NAMALWA (cell line): ENCODE data around the gene TMC2.
"Not testable (repeated sequence)": the region's sequence is repeated elsewhere in the genome, so short reads cannot be mapped to it uniquely, and the experiment has no call there.

Experiments used
- DNase-seq: peaks from one replicate; pipeline ENCODE4 v3.0.0-alpha.2; 2015; ENCODE audit warnings: low spot score

The TMC2 gene

DNA sequence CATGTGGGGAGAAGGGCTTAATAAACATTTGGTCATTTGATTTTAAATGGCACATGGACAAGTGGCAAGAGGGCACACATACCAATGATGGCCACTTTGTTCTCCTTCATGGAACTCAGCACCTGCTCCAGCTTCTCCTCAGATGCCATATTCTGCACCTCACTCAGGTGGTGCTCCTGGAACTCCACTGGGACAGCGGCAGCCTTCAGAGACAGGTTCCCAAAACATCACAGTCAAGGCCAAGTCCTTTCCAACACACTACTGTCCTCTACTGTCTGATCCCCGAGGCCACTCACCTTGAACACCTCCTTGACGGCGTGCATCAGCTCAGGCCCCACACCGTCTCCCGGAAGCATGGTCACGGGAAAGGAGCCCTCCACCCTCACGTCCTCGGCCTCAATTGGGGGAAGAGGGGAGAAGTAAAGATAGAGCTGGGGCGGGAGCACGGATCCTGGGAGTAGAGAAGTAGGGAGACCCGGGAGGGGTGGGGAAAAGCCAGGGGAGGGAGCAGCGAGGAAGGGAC, 127.1 kb downstream of the TMC2 start:
- DNase-seq = peak; percentile 27

DNA sequence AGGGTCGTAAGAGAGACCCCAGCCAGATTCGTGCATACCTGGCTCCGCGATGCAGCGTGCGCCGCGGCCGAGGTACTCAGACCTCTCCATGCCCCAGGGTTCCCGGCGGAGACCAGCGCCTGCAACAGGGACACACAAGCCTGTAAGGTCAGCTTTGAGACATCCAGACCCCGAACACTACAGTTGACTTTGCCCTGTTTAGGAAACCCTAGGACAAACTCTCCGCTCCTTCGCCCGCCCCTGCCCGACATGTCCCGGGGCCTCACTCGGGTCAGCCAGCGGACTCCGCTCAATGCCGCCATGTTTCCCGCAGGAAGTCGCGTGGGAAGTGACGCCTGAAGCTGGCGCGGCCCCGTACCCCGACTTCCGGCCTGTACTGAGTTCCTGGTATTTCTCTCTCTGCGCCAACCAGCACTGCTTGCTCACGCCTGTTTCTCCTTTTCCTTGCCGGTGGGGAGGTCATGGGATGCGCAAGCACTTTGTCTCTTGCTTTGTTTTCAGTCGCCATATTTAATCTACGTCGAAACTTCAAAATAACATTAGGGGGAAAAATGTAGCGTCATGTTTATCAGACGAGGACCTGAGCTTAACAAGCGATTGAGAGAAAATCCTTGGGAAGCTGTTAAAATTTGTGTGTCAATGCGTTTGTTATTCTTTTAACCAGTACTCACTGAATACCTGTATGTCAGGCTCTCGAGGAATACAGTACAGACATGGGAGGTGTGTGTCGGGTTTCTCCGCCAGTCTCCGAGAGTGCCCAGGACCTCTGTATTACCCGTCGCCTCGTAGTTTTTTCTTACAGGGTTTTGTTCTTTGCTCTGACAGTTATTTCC, 127.7 kb downstream of the TMC2 start, which contains the start of gene IDH3B:
TSS of gene IDH3B (minus strand) at position 330 of the 833 bp plus-strand sequence. CDS start at position 302, 28 bp downstream.
- peak; percentile 95 for DNase-seq

DNA sequence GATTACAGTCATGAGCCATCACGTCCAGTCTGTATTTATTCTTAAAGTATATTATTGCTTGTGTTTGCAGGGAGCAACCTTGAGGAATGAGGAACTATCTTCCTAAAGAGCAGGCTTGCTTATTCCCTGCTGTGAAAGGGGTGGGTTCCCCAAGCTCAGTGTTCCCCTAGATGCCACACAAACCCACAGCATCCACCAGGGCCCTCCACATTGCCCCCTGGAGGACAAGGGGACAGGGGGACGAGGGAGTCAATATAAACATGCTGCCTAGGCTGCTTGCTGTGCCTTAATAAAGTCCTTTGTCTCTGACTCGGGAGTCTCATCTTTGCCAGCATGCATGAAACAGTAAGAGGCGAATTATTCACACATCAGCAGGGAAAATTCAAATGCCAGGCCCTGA, 135.6 kb downstream of the TMC2 start:
- DNase-seq = peak; percentile 61

DNA sequence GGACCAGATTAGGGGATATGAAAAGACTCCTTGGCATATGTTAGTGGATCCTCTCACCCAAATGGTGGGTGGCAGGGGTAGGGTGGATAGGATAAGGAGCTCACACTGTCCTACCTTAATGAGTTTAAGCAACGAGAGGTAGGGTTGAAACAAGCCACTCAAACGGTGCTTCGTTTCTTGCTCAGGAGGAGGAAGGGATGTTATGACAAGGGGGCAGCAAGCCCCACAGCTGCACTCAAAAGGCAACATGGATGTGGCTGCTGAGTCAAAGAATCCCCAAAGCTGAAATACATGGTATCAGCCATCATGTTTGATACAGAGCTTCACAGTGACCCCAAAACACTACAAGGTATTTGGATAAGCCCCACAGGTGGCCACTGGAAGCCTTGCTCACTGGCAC, 136.1 kb downstream of the TMC2 start:
- DNase-seq = no peak

DNA sequence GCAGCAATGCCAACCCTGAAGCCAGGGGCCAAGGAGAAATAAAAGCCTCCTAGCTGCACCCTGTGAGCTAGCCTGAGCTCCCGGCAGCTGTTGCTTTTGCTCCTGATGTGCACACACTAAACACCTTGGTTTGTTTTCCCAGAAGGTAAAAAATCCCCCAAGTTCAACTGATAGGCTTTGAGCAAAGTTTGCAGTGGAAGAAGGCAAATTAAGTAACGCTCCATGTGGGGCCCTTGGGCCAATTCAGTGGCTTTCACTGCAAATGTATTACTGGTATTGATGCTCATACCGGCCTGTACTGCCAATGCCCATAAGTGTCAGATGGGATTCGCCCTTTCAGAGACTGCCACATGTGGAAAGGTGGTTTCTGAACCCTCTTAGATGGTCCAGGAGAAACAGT, 137.1 kb downstream of the TMC2 start:
- no peak for DNase-seq

DNA sequence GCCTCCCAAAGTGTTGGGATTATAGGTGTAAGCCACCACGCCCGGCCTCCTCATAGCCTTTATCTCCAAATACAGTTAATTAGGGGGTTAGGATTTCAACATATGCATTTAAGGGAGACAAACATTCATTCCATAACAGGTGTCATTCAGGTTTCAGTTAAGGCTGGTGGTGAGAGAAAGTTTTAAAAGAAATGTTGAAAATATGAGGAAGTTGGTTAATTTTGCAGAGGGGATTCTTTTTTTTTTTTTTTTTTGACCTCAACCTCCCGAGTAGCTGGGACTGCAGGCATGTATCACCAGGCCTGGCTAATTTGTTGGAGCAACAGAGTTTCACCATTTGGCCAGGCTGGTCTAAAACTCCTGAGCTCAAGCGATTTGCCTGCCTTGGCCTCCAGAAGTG, 143.7 kb downstream of the TMC2 start:
- DNase-seq = no peak

DNA sequence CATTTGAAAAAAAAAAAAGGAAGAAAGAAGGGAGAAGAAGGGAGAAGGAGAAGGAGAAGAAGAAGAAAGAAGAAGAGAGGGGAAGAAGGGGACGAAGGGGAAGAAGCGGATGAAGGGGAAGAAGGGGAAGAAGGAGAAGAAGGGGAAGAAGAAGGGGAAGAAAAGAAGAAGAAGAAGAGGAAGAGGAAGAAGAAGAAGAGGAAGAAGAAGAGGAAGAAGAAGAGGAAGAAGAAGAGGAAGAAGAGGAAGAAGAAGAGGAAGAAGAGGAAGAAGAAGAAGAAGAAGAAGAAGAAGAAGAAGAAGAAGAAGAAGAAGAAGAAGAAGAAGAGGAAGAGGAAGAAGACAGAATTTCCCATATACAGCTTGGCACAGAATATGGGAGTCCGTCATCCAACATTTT, 145.7 kb downstream of the TMC2 start:
- not testable (repeated sequence) for DNase-seq

DNA sequence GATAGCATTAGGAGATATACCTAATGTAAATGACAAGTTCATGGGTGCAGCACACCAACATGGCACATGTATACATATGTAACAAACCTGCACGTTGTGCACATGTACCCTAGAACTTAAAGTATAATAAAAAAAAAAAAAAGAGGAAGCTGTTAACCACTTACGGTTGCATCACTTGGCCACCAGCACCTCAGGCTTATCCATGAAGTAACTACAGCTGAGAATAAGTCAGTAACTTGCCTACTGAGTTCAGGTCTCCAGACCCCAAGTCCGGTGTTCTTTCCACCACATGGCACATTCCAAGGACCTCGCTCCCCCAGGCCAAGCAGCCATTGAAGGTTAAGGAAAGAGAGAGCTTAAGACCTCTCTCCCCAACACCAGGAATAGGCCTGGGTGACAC, 148.4 kb downstream of the TMC2 start:
- DNase-seq = peak; percentile 33

DNA sequence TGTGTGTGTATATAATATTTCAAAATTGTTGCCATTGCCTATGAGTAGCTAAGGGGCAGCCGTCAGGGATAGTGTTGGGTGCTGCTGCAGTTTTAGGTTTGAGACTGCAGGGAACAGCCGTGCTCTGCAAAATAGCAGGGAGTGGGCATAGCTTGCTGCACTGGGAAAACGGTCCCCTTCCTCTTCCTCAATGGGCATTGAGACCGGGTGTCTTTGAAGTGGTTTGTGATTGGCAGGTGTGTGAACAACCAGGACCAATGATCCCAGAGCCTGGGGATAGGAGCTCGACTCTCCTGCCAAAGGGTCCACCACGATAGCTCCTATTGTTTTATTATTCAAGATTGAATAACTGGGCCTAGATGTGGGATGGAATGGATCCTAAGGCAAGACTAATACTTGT, 151.1 kb downstream of the TMC2 start:
- DNase-seq = no peak

DNA sequence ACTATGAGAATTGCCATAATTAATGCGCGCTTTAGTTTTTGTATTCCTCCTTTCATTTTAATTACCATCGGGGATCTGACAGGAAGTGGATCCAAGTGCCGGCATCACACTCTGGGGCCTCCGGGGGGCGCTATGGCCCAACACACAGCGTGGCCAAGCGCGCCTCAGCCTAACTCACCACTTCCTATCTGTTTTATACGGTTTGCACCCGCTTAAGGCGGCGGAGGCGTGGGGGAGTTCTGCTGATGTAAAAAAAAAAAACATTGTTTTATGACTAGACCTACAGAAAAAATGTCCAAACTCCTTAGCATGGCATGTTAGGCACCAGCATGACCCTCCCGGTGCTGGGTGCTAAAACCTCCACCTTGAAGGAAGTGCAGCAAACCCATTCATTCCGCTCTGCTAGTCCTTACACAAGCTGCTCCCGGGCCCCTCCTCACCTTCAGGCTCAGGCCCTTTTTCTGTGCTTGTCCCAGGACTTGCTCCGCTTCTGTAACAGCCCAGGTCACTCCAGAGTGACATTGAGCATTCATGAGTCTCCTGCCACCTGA, 151.7 kb downstream of the TMC2 start:
- peak; percentile 75 for DNase-seq

DNA sequence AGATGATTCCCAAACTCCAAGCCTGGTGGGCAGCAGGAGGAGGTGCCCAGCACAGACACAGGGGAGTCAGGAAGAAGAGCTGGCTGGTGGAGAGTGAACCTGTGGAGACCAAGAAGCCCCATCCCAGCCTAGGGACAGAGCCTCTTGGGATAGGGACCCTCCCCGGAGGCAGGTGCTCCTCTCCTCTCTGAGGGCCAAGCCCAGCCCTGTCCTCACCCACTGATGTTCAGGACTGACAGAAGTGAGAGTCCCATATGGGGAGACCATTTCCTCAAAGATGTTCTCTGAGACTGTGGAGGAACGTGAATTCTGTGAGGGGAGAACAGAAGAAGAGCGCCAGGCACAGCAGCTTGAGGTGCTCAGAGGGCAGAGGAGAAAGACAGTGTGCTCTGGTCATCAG, 153.8 kb downstream of the TMC2 start:
- DNase-seq = no peak

DNA sequence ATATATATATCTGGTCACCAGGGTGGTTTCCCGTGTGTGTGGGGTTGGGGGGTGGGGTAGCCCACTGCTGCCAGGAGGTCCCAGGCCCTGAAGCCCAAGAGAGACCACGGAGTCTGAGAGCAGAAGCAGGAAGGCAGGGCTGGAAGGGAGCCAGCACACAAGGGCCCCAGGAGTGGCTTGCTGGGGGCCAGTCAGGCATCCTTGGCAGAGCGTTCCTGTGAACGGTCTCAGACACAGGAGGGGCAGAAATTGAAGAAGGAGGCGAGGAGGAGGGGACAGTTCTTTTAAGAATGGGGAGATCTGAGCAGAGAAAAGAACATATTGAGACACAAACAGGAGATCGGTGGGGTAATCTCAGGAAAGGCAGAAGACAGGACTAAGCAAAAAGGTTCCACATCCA, 154.3 kb downstream of the TMC2 start:
- no peak for DNase-seq

DNA sequence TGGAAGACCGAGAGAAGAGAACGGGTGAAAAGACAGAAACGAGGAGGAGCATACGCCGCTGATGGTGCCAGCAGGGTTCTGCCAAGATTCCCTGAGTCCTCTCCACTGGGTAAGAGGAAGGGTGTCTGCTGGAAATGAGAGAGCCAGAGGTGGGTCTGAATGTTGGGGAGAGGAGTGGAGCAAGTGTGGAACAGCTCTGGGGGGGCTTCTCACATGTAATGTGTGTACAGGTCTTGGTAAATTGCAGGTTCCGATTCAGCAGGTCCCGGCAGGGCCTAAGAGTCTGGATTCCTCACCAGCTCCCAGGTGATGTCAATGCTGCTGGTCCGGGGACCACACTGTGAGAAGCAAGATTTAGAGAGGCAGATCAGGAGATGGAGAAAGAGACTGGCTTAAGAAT, 154.8 kb downstream of the TMC2 start:
- no peak for DNase-seq
